DMS53 treated with DMSO at 0.1 percent for 48 hours (cell line): ENCODE data around the gene UBQLN3.

Experiments
- DNase-seq: peaks from one replicate; lab custom pipeline; 2025; ENCODE audit not compliant: unreplicated experiment; lab: John Stamatoyannopoulos, UW

The UBQLN3 gene

DNA sequence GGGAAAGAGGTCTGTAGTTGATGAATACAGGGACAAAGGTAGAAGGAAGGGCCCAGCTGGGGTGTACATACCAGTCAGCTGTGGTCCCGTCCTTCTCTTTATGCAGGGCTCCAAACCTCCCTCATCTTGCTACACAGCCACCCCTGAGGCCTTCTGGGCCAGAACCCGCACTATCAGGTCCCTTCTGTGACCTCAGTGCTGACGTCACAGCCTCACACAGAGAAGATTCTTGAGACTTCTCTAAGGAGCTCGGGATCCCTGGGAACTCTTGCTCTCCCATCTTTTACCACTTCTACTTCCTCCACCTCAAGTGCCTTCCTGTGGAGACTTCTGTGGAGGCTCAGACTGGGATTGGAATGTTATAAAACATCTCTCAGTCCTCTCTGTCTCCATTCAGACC, at the start of gene UBQLN3:
Gene UBQLN3, minus strand, starts transcription at position 155 of the 400 bp plus-strand sequence. CDS start 399 bp downstream, outside the sequence.
- DNase-seq, result no peak

DNA sequence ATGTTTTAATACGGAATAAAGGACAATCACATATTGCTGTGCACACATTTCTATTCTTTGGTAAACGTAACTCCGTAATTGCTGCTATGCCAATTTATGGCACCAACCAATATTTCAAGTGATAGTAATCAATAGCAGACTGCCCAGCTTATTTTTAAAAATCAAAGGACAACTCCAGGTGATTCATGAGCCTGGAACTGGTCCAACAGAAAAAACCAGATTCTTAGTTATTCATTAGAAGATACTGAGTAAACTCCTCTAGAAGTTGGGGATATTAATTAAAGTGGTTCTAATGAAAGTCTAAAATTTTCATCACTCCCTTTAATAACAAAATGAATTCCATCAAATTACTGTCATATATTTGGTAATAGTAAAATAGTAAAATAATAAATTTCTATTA, 48.0 kb upstream of the UBQLN3 start:
- no peak for DNase-seq

DNA sequence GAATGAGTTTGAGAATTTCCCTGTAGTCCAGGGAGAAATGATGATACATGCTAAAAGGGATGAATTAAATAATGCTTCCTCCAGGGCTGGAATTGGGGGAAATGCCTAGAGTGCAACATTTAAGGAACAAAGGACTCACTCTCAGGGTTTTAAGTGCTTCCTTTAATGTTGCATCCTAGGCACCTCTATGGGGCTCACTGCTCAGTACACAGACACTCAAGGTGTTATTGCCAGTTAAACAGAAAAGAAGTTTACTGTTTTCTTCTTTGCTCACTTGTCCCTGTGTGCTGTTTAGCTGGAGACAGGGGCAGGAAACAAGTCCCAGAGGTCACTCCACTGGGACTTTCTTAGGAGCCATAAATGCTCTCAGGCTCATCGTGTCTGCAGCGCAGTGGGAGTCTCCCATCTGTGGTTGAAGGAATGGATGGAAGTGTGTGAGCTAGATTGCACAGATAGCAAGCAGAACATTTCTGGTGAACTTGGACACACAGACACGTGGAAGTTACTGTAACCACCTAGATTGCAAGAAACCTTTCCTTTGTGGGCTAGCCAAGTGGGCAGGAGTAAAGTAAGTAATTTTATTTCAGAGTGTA, 46.9 kb upstream of the UBQLN3 start:
- DNase-seq, result no peak

DNA sequence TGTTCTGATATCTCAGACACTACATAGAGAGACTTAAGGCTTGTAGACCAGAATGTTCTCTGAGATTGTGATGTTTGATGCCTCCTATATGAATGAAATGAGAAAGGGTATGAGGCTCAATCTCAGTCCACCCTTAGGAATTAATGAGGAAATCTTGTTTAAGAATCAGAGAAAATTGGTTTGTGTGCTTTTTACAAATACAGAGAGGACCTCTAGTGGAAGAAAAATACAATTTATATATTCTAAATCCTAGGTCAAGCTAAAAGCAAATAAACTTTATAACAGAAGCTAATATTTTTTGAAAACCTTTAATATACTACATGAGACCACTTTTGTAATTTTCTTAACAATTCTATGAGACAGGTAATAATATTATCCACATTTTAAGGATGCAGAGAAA, 43.6 kb upstream of the UBQLN3 start:
- peak; percentile 39 for DNase-seq

DNA sequence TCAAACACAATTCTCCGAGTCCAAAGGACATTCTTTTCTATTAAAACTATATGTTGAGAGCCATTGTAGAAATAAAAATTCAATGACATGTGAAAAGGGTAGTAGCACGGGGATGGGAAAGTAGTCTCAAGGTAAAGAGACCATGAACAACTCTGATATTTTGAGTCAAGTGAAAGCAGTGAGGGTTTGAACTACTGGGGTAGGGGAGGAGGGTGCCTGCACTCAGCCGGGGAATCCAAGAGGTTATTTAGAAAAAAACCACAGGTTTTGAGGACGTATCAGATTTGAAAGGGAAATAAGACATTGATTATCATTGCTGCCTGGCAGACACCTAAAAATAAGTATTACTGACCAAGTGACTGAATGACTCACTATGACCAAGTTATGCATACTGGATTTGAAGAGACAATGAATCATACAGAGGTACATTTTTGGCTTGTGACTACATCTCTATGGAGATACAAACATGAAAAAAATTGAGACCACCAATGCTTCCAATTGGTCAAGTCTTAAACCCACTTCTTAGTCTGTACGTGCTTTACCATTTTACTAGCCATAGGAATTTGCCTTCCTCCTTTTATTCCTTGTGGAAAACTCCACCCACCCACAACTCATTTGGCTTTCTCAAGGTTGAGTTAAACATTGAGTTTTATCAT, 40.8 kb upstream of the UBQLN3 start:
- no peak for DNase-seq

DNA sequence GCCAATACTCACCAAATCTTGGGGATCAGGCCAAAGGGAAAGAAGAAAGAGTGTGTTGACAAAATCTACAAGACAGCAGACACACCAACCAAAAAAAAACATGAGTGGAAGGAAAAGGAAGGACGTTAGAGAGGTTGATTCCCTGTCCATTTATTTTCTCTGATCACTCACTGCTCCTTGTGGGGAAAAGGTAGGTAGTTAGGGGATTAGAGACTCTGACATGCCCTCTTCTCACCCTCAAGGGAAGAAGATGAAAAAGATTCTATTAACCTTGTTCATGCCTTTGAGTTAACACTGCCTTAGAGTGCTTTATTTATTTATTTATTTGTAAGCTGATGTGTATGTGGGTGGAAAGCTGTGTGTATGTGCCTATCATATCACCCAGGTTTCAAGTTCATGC, 38.7 kb upstream of the UBQLN3 start, which contains the start of gene OR52H1:
Gene OR52H1, minus strand, starts transcription at position 101 of the 400 bp plus-strand sequence. CDS start 3,035 bp downstream, outside the sequence.
- DNase-seq, result no peak

DNA sequence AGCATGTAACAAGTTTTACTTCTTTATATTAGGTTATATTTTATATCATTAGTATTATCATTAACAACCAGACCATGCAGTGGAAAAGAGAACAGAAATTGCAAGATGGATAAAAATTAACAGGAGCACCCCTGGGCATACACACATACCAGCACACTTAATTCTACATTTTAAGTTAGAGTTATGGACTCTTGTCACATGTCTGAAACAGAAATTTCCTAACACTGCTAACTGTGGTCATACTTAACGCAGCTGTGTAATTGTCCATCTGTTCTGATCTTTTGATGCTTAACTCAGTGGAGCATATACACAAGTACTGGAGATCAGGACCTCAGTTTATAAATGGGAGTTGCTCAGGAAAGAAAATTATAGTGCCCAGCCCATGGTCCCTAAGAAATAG, 38.2 kb upstream of the UBQLN3 start:
- no peak for DNase-seq

DNA sequence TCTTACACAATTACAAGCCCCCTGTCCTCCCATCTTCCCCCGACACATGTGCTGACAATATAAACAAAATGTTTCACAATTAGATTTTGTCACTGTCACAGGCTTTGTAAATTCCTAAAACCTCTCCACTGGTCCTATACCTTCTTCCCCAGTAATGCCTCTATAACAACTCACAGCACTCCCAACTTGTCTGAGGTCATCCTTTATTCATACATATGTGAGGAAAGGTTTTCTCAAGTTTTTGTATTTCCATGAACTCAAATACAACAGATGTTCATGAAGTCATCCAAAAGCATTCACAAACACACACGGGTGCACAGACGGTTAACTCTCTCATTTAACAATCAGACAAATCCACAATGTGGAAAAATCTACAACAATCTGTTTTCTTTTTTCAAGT, 36.7 kb upstream of the UBQLN3 start:
- no peak for DNase-seq

DNA sequence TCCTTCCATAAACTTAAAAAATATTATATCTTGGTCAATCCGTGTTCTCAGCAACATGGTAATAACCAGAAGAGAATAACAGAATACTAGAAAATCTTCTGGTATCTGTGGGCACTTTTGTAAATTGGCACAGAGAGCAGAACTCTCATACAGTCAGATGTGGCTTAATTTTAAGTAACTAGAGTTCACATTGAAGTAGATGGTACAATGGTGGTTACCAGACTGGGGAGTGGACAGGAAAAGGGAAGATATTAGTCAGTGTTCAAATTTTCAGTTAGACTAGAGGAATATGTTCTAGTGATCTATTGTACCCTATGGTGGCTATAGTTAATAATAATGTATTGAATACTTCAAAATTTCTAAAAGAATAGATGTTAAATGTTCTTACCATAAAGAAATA, 31.7 kb upstream of the UBQLN3 start:
- DNase-seq, result no peak

DNA sequence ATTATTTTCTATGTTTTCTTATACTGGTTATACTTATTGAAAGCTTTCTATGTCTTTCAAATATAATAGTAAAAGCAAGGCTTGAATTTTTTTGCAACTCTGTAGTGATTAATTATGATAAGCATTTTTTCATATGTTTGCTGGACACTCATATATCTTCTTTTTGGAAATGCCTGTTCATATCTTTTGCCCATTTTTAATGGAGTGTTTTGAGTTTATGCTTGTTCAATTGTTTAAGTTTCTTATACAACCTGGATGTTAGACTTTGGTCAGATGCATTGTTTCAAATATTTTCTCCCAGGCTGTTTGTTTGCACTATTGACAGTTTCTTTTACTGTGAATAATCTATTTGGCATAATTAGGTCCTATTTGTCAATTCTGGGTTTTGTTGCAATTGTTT, 26.7 kb upstream of the UBQLN3 start:
- no peak for DNase-seq

DNA sequence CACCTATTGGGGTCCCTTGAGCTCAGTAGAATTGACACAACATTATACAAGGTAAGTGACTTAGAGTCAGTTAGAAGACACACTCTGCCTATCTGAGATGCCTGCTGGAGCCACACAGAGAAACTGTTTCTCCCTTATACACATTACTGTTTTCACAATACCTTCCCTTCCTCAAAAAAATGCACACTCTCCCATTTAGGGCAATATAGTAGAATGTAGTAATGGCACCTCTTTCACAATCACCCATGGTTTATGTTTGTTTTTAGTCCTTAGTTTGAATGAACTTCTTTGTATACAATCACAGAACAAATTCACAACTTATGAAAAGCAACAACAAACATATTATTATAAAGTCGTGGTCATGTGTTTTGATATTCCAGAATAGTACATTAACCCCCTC, 24.3 kb upstream of the UBQLN3 start:
- no peak for DNase-seq

DNA sequence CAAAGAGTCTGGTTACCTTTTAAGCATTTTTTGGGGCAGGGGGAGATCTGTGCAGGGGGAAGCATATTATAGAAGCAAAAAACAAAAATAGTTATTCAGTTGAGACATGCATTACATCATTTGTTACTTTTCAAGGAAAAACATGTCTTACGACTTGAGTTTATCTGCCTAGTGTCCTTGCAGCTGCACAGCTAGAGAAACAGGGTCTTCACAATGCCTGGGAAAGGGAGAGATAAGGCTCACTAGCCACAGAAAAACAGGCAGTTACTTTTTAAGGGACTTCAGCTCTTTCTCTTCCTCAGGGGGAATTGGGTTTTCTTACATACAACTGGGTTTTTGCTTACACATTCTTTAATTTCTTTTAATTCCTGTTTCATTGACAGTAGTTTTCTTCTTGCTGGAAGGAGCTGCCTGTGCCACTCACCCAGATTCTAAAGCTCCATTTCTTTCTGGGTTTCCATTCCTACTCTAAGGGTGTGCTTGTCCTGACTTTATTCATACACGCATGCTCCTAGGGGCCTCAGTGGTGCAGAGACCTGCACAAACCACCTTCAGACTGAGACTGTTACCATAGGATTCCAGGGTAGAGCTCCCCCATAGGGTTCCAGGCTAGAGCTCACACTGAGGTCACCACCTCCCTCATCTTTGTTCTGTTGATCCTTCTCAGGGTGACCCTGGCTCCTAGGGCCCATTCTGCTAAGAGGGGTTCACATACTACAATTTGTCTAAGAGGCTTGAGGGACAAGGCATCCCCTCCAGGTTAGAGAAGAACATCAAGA, 21.5 kb upstream of the UBQLN3 start:
- no peak for DNase-seq

DNA sequence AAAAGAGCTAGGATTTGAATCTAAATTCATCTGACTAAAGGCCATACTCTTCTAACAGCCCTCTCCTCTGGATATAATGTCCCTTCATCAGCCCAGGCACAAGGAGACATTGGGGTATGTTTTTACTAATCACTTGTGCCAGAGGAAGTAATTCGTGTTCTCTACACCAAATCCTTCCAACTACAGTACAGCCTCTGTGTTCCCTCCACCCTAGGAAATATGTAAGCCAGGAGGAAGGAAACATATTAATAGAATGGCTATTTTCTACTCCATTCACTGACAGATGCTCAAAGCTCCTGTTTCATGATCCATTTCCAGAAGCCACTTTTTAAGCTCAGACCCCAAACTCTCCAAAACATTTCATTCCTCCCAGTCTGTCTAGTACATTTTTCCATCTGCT, 18.7 kb upstream of the UBQLN3 start:
- no peak for DNase-seq

DNA sequence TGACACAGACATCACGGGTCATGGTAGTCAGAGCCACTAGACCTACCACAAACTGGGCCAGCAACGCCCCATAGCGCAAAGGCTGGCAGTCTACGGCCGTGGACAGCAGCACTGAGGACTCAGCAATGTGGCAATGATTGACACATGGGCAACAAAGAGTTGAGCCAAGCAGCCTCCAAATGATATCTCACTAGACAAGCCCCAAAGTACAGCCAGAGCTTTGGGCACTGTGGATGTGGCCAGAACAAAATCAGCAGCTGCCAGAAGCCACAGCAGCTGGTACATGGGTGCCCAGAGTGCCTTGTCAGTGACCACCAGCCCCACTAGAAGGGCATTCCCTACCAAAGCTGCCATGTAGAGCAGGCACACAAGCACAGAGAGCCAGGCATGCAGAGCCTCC, 18.0 kb upstream of the UBQLN3 start:
- no peak for DNase-seq

DNA sequence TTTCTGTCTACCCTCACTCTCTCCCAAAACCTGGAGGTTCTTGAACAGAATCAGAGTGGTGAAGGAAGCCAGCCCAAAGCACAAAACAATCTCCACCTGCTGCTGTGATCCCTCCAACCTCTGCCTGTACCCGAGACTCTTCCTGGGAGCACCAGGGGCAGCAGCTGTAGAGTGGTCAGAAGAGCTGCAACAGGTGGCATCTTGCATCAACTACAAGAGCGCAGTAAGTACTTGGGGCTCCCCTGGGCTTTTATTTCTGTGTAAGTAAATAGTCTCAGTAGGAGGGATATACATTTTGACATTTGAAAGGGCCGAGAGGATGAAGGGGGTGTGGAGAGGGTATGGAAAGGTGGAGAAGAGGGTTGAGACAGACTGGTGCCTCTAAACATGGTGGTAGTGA, 15.0 kb upstream of the UBQLN3 start:
- no peak for DNase-seq

DNA sequence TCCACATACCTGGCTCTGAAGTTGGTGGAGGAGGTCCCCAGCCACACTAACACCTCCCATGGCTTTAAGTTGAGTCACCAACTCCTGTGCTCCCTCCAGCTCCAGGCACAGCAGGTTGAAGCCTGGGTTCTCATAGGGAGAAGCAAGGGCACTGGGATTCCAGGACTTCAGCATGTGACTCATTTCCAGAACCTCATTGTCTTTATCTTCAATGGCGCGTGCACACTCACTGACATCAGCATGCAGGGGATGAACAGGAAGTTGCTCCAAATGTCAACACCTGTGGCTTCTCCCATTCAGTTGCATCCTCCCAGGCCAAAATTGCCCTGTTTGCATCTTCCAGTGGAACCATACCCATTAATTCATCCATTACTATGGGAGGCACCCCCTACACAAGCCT, 12.6 kb upstream of the UBQLN3 start:
- DNase-seq, result peak; percentile 61

DNA sequence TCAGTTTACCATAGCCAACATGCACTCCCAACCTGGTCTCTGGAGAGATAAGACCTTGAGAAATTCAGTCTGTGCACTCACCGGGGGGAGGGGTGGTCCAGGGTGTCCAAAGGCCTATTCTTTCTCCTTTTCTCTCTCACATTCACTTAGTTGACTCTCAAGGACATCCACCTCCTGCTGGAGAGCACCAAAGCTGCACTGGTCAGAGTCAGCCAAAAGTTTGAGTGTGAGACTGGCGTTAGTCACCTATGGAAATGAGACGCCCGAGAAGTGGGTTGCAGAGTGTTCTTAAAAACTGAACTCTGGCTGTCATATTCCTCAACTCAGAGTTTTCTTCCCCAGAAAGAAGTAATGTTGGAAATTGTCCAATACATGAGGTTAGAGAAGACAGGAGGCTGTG, 11.8 kb upstream of the UBQLN3 start:
- no peak for DNase-seq

DNA sequence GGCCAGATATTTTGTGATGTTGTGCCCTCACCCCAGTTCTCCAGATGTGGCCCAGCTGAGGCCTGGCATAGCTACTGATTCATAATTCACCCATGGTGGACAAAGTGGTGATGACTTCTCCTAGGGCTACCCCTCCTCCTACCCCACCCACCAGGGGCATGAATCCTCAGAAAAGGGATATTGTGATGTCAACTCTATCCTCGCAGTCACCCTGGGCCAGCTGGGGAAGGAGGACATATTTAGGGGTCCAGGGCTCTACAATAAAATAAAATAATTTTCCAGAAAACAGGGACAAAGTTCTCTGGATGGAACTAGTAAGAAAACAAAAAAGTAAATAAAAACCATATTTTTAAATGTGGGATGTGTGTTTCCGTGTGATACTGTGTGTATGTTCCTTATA, 6.8 kb upstream of the UBQLN3 start, which contains the start of gene UBQLNL:
Gene UBQLNL, minus strand, starts transcription at position 101 of the 400 bp plus-strand sequence. CDS start 258 bp downstream, outside the sequence.
- no peak for DNase-seq

DNA sequence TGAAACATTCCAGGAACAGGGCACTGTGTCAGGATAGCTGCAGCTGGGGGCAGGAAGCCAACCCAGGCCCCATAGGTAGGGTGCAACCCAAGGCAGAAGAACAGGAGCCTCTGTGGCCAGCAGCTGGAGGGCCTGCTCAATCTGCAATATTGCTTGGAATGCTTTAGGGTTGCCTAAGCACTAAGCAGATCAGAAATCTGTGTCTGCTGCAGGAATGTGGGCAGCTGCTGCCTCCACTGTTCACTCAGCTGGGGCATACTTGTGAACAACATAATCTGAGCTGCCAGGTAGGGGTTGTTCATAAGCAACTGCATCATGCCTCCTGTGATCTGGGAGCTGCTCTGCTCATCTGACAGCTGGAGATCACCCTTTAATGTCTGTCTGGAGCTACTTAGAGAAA, 5.1 kb upstream of the UBQLN3 start:
- no peak for DNase-seq

DNA sequence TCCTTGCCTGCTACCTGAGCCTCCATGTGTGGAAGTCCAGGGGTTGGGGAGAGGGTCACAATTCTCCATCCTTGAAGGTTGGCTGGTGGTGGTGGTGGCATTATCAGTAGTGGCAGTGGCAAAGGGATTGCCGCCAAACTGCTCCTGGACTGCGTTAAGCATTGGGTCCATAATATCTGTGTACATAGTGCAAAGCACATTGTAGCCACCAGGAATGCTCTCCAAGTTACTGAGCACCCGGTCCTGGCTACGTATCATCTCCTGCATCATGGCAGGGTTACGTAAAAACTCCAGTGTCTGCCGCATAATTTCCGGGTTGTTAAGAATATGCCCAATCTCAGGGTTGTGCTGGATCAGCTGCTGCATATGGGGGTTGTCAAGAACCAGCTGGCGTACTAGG, 1.2 kb downstream of the UBQLN3 start:
- no peak for DNase-seq

DNA sequence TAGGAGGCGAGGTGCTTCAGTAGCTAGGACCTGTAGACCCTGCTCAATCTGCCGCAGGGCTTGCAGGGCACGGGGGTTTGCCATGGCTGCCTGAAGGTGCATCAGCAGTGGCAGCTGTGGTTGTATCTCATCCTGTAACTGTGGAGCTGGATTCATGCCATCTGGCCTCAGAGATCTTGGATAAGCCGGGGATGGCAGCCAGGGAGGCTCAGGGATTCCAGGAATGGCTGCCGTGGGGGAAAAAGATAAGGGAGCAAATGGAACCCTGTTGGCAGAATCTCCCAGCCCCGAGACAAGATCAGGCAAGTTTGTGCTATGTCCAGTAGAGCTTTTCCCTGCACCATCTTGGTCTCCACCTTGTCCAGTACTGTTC, 1.8 kb downstream of the UBQLN3 start:
- no peak for DNase-seq
